Measurements from ENCODE around the gene UGT1A5. TPM values are rescaled to one million over a fixed set of nuclear protein-coding genes. Genes with fewer than 3 reads are reported as not detected.

UGT1A5 gene
- total and polyA plus RNA-seq, 2 of the 8 experiments (the other 6 are each of a cell fraction or from before 2014, with no cell fraction given), result not detected

- no peaks in the 10 kb centered on the region for H3K27me3 ChIP-seq (replicated peaks in 1 of 4; ENCODE audit: control insufficient read depth in 3 of 4, extremely low read depth in 1 of 4, insufficient read depth in 3 of 4, low read length in 3 of 4)
- TF ChIP-seq SP1 (IDR thresholded peaks at IDR 0.05; ENCODE audit: low read depth, low read length) (no peak), NRF1 (IDR thresholded peaks at IDR 0.05; ENCODE audit: low read depth, low read length) (no peak)
- H3K14ac ChIP-seq (ENCODE audit: insufficient read length), result no peak overlapping the region
- H3K36me3 ChIP-seq (ENCODE audit: control insufficient read depth in 2 of 4, insufficient read depth in 4 of 4, low read length in 3 of 4), result no peaks in the 10 kb centered on the region
- H3K9ac ChIP-seq (replicated peaks in 1 of 4; ENCODE audit: extremely low read depth in 1 of 4, low read depth in 3 of 4, low read length in 3 of 4), result no peak overlapping the region
- H2AK5ac ChIP-seq (ENCODE audit: low read depth, low read length), result no peak overlapping the region
- H4K8ac ChIP-seq (ENCODE audit: extremely low read depth, insufficient read depth, low read length), result no peak overlapping the region
- no peaks in the 10 kb centered on the region for H3K79me1 ChIP-seq (ENCODE audit: low read depth, low read length)
- H4K91ac ChIP-seq (replicated peaks; ENCODE audit: insufficient read length, low read length), result no peak overlapping the region
- H3K9me3 ChIP-seq (ENCODE audit: insufficient read depth in 2 of 2, low read depth in 1 of 2, low read length in 1 of 2), result peaks cover 0 to 4% of the 10 kb centered on the region in 2 experiments; a peak in 3 of 4 replicates
- no peak overlapping the region for H3K27ac ChIP-seq (ENCODE audit: low read depth, low read length)
- H3K79me2 ChIP-seq (ENCODE audit: control insufficient read depth in 1 of 2, insufficient read depth in 2 of 2, low read length in 2 of 2), result no peaks in the 10 kb centered on the region
- H2AFZ ChIP-seq (ENCODE audit: low read length), result no peak overlapping the region
- no peak overlapping the region; the same call in 1 of the 2 replicates for H3K18ac ChIP-seq (ENCODE audit: extremely low read depth, low read length)
- no peak overlapping the region for H3K23ac ChIP-seq (ENCODE audit: insufficient read length)
- no peak overlapping the region for H2BK20ac ChIP-seq (ENCODE audit: low read length)
- no peaks in the 10 kb centered on the region for H4K20me1 ChIP-seq (replicated peaks in 1 of 2; ENCODE audit: control insufficient read depth in 1 of 2, insufficient read depth in 2 of 2, low read length in 2 of 2)
- no peak overlapping the region for H2BK15ac ChIP-seq (ENCODE audit: low read length)
- POLR2A ChIA-PET (ENCODE audit: partially characterized antibody), result no interaction called here
- WGBS, 2 experiments (ENCODE audit: extremely low coverage in 1 of 2, insufficient coverage in 1 of 2, insufficient read length in 1 of 2, insufficient replicate concordance in 2 of 2, low coverage in 1 of 2, low lambda C conversion rate in 2 of 2, missing lambda C conversion rate in 1 of 2), result 73% methylated on average over 7 of the region's 7 CpGs; no CpG with 5 or more reads in 1 of the 2 experiments
- H4K5ac ChIP-seq (ENCODE audit: insufficient read length, low read depth, low read length), result no peak overlapping the region
- H2BK5ac ChIP-seq (ENCODE audit: low read depth, low read length), result no peak overlapping the region
- H3K4me3 ChIP-seq (ENCODE audit: extremely low read depth in 1 of 4, insufficient read depth in 2 of 4, low read depth in 3 of 4, low read length in 4 of 4), result no peak overlapping the region
- no peaks in the 10 kb centered on the region for H3K23me2 ChIP-seq (ENCODE audit: low read depth, low read length)
- H3K4me2 ChIP-seq (ENCODE audit: insufficient read depth in 1 of 2, low read depth in 2 of 2, low read length in 2 of 2), result no peak overlapping the region
- H2BK12ac ChIP-seq (ENCODE audit: low read depth, low read length), result no peak overlapping the region
- H3K56ac ChIP-seq (replicated peaks; ENCODE audit: insufficient read length, low read depth, low read length), result no peak overlapping the region
- H2BK120ac ChIP-seq (replicated peaks; ENCODE audit: low read depth, low read length), result no peak overlapping the region
- H3K4me1 ChIP-seq (replicated peaks in 1 of 4; ENCODE audit: control insufficient read depth in 3 of 4, insufficient read depth in 4 of 4, low read length in 3 of 4), result no peaks in the 10 kb centered on the region
- H3K4ac ChIP-seq (replicated peaks; ENCODE audit: insufficient read length, low read depth, low read length), result no peak overlapping the region
- CTCF ChIA-PET (ENCODE audit: partially characterized antibody), result no interaction called here
- FAIRE-seq, result no peak
- peak in 1 of 2 experiments; percentile 39 for DNase-seq (ENCODE audit: low read depth in 1 of 2, low spot score in 2 of 2)
Observed at GRCh38 chr2:233799087-233799665, 86.5 kb downstream of the UGT1A5 start.

Measured in H1 (cell line).